ENCODE results near the gene OARD1.

OARD1 gene

DNA sequence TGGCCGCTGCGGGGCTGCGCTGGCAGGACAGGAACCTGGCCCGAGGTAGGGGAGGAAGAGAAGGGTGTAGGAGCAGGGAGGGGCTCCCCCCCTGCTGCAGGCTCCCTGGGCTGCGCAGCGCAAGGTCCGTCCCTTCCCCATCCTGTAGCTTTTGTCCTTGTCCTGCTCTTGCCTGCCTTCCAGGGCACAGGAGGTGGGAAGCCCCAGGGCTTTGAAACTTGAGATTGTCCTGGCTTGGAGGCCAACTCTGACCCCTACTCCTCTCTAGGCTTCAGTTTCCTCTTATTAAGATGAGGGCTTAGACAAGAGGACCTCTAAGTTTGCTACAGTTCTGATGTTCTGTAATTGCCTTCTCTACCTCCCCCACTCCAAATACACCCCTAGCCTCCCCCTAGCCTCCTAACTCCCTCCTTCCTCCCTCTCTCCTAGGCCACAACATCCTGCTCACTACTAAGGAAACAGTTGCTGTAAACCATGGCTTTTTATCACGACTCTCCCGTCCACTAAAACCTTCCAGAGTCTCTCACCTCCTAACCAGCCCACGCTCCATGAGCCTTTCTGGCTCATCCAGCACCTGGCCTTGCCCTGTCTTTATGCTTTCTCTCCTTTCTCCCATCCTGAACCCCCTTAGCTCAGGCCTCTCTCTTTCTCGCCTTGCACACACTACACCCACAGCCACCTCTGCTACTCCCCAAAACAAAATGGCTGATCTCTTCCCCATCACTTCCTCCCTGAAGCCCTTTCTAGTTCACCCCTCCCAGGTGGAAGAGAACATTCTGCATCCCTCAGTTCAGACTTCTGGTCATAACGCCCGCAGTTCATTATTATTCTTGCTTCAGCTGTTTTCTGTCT lies 43.4 kb downstream of the OARD1 start:
- H3K9me3 Mint-ChIP-seq = no peaks in the 10 kb centered on the region
- H3K27me3 Mint-ChIP-seq (ENCODE audit: low read depth, poor library complexity) = peaks cover 2% of the 10 kb centered on the region
- peaks cover 46% of the 10 kb centered on the region for H3K4me1 Mint-ChIP-seq
- peak overlapping the region; percentile 73 for H3K27ac Mint-ChIP-seq
- no peak for DNase-seq
- H3K4me3 Mint-ChIP-seq = peak overlapping the region; percentile 90
- TF ChIP-seq, protein P1, sequence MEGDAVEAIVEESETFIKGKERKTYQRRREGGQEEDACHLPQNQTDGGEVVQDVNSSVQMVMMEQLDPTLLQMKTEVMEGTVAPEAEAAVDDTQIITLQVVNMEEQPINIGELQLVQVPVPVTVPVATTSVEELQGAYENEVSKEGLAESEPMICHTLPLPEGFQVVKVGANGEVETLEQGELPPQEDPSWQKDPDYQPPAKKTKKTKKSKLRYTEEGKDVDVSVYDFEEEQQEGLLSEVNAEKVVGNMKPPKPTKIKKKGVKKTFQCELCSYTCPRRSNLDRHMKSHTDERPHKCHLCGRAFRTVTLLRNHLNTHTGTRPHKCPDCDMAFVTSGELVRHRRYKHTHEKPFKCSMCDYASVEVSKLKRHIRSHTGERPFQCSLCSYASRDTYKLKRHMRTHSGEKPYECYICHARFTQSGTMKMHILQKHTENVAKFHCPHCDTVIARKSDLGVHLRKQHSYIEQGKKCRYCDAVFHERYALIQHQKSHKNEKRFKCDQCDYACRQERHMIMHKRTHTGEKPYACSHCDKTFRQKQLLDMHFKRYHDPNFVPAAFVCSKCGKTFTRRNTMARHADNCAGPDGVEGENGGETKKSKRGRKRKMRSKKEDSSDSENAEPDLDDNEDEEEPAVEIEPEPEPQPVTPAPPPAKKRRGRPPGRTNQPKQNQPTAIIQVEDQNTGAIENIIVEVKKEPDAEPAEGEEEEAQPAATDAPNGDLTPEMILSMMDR (IDR thresholded peaks at IDR 0.05) = no peak
- H3K36me3 Mint-ChIP-seq (ENCODE audit: low read depth) = peaks cover 16% of the 10 kb centered on the region

DNA sequence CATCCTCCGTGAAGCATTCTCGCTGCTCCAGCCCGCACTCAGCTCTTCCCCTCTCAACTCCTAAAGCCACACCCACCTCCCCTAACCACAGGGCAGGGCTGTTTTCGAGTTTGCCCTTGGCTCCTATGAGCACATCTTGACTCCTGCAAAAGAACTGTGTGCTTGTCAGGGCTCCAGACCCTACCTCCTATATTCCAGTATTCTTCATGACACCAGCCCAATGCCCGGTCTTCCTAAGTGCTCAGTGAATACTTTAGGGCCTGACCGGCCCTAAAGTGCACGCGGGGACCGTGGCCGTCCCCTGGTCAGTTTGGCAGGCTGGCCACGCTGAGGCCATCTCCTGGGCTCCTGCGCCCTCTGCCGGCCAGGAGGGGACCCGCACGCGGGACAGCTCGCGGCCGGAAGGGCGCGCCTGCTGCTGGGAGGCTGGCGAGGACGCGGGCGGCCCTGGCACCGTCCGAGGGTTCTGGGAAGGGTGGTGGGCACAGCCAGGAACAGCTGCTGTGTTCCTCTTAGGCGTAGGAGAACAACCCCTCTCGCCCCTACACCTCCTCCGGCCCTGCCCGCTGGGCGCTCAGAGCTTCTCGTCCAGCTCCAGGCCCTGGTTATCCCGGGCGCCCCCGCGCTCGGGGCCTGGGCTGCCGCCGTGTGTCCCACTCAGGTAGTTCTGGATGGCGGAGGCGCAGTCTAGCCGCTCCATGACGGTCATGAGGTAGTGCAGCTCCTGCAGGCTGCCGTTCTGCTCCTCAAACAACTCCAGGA lies 44.2 kb downstream of the OARD1 start:
- H3K36me3 Mint-ChIP-seq (ENCODE audit: low read depth) = peaks cover 18% of the 10 kb centered on the region
- TF ChIP-seq, protein P1 (IDR thresholded peaks at IDR 0.05) = peak; percentile 98
- DNase-seq = peak; percentile 94

DNA sequence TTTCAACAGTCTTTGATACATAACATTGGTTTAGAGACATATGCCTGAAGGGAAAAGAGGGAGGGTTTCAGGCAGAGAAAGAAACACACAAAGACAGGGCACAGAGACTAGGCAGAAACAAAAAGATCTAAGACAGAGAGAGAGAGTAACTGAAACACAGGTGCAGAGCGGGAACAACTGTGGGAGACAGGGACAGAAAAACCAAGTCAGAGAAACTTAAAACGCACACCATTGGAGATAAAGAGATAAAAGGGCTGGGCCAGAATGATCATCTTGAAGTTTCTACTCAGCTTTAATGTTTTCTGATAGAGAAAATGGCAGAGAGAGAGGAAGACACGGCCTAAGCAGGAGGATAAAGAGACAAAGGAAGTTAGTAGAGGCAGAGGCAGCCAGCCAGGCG lies 44.9 kb downstream of the OARD1 start:
- H3K36me3 Mint-ChIP-seq (ENCODE audit: low read depth) = peaks cover 18% of the 10 kb centered on the region
- H3K27ac Mint-ChIP-seq = peak overlapping the region; percentile 70
- no peaks in the 10 kb centered on the region for H3K9me3 Mint-ChIP-seq
- no peak for DNase-seq
- H3K4me3 Mint-ChIP-seq = peak overlapping the region; percentile 90
- H3K4me1 Mint-ChIP-seq = peaks cover 46% of the 10 kb centered on the region
- peaks cover 6% of the 10 kb centered on the region for H3K27me3 Mint-ChIP-seq (ENCODE audit: low read depth, poor library complexity)
- TF ChIP-seq, protein P1 (IDR thresholded peaks at IDR 0.05) = no peak

More for the DNA sequence above, 44.2 kb downstream of the OARD1 start:
- Mint-ChIP-seq H3K27ac (peak overlapping the region; percentile 73), H3K4me1 (peaks cover 46% of the 10 kb centered on the region), H3K9me3 (no peaks in the 10 kb centered on the region), H3K27me3 (ENCODE audit: low read depth, poor library complexity) (peaks cover 4% of the 10 kb centered on the region), H3K4me3 (peak overlapping the region; percentile 90)

DNA sequence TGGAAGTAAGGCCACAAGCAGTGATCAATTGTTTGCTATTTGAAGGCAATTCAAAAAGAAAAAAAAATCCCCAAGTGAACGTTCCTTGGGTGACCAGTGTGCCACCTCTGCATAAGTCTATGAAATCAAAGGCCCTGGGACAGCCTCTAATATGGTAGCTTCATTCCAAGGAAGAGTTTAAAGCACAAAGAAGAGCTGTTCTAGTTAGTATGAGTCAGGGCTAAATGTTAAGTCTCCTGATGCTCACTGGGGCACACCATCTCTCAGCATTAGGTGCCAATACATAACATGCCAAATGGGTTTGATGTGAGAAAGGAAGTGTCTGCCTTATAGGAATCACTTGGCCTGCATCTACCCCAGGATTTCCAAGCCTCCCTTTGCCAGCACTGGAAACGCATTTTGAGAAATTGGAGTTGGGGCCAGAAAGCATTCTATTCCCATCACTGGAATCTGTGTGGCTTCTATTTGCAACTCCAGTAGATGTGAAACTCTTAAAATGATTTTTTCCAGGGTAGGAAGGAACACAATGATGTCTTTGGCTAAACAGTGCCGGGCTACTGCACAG lies 46.1 kb downstream of the OARD1 start:
- H3K9me3 Mint-ChIP-seq = no peaks in the 10 kb centered on the region
- H3K27ac Mint-ChIP-seq = no peak overlapping the region
- peak overlapping the region; percentile 90 for H3K4me3 Mint-ChIP-seq
- DNase-seq = no peak
- H3K4me1 Mint-ChIP-seq = peaks cover 42% of the 10 kb centered on the region
- peaks cover 4% of the 10 kb centered on the region for H3K27me3 Mint-ChIP-seq (ENCODE audit: low read depth, poor library complexity)
- peaks cover 18% of the 10 kb centered on the region for H3K36me3 Mint-ChIP-seq (ENCODE audit: low read depth)
- TF ChIP-seq, protein P1 (IDR thresholded peaks at IDR 0.05) = no peak

DNA sequence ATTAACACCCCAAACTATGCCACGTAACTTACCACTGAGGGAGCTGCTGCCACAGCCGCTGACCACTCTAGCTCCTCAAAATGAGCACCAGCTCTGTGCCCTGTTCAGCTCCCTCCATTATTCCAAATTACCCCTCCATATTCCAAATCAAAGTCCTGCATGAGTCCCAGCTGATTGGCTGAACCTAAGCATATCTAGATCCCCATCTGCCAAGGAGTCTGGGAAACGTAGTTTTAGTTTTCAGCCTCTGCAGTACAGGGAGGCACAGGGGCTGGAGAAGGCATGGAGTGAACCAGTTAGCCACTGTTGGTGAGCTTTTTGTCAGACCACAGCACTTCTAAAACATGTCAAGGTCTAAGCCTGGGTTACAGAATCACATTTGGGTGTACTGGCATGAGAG lies 49.0 kb downstream of the OARD1 start:
- H3K9me3 Mint-ChIP-seq = peaks cover 3% of the 10 kb centered on the region
- peaks cover 41% of the 10 kb centered on the region for H3K36me3 Mint-ChIP-seq (ENCODE audit: low read depth)
- no peak overlapping the region for H3K27ac Mint-ChIP-seq
- TF ChIP-seq, protein P1 (IDR thresholded peaks at IDR 0.05) = no peak
- no peak overlapping the region for H3K4me3 Mint-ChIP-seq
- H3K4me1 Mint-ChIP-seq = peaks cover 24% of the 10 kb centered on the region
- DNase-seq = no peak
- peaks cover 4% of the 10 kb centered on the region for H3K27me3 Mint-ChIP-seq (ENCODE audit: low read depth, poor library complexity)

Measured in nephron progenitor cell (in vitro differentiated cells).